Ishikawa (cell line): ENCODE measurements around the gene UCK1.

Experiments used
- CEBPB ChIP-seq: IDR thresholded peaks from 2 replicates; pipeline ENCODE4 v1.6.1; 2012
- CREB1 ChIP-seq: IDR thresholded peaks from 2 replicates; pipeline ENCODE4 v1.6.1; 2012; ENCODE audit warnings: low read depth
- EGR1 ChIP-seq: IDR thresholded peaks from 2 replicates; pipeline ENCODE4 v1.6.1; 2012
- EP300 ChIP-seq: IDR thresholded peaks from 2 replicates; pipeline ENCODE4 v1.6.1; 2012; ENCODE audit warnings: borderline replicate concordance
- FOXM1 ChIP-seq: IDR thresholded peaks from 2 replicates; pipeline ENCODE4 v1.6.1; 2012; ENCODE audit warnings: low read depth, borderline replicate concordance
- MAX ChIP-seq: IDR thresholded peaks from 2 replicates; pipeline ENCODE4 v1.6.1; 2012
- NFIC ChIP-seq: IDR thresholded peaks from 2 replicates; pipeline ENCODE4 v1.6.1; 2012
- RAD21 ChIP-seq: IDR thresholded peaks from 2 replicates; pipeline ENCODE4 v1.6.1; 2012; ENCODE audit warnings: low read depth
- REST ChIP-seq: IDR thresholded peaks from 2 replicates; pipeline ENCODE4 v1.6.1; 2012; ENCODE audit warnings: low read depth, mild to moderate bottlenecking
- TAF1 ChIP-seq: IDR thresholded peaks from 2 replicates; pipeline ENCODE4 v1.6.1; 2012; ENCODE audit warnings: low read depth, mild to moderate bottlenecking
- TCF12 ChIP-seq: IDR thresholded peaks from 2 replicates; pipeline ENCODE4 v1.6.1; 2012; ENCODE audit warnings: low read depth
- YY1 ChIP-seq: IDR thresholded peaks from 2 replicates; pipeline ENCODE4 v1.6.1; 2012; ENCODE audit warnings: low read depth
- ZBTB7A ChIP-seq: IDR thresholded peaks from 2 replicates; pipeline ENCODE4 v1.6.1; 2012; ENCODE audit warnings: low read depth

- TF ChIP-seq EGR1 (no peak), EP300 (no peak), MAX (no peak), FOXM1 (no peak), TAF1 (no peak), ZBTB7A (no peak), CEBPB (no peak), REST (no peak), RAD21 (no peak), CREB1 (no peak), YY1 (no peak), TCF12 (no peak), NFIC (no peak)
Observed at GRCh38 chr9:131528886-131529505, 2.1 kb downstream of the UCK1 start.
